ENCODE measurements around the gene CEP250.

CEP250 gene

DNA sequence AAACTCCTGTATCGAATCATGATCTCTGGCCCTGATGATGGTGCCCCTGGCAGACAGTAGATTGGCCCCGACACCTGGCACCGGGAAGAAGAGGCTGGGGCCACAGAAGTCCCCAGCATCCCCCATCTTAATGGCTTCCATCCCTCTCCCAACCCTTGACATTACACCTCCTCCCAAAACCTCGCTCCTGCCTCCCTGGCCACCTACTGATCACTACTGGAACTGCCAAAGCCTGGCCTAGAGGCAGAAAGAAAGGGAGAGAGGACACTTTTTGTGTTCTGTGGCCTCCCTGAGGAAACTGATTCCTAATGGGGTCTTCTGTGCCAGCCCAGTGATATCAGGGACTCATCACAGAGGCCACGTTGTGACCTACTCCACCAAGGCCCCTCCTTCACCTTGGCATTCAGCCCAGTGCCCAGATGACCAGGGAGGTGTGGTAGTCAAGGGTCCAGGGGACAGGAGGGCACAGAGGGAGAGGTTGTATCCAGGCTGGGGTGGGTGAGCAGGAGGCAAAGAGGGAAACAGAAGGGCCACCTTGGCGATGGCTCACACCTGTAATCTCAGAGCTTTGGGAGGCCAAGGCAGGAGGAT is 68.0 kb downstream of the CEP250 start:
- Histone ChIP-seq H3K27me3 (ENCODE audit: insufficient read depth, low read length, poor library complexity, severe bottlenecking) (no peaks in the 10 kb centered on the region), H3K36me3 (ENCODE audit: insufficient read depth, low read length) (no peaks in the 10 kb centered on the region), H2AFZ (ENCODE audit: low read length) (no peak overlapping the region), H3K9ac (ENCODE audit: low read depth, low read length, poor library complexity, severe bottlenecking) (no peak overlapping the region), H3K79me2 (ENCODE audit: insufficient read depth, low read length) (no peaks in the 10 kb centered on the region), H3F3A (ENCODE audit: low read depth) (no peaks in the 10 kb centered on the region), H4K20me1 (ENCODE audit: insufficient read depth, low read length, poor library complexity, severe bottlenecking) (no peaks in the 10 kb centered on the region), H3K4me1 (ENCODE audit: insufficient read depth, low read length, poor library complexity, severe bottlenecking) (no peaks in the 10 kb centered on the region), H3K9me2 (replicated peaks; ENCODE audit: low read depth, low read length) (no peaks in the 10 kb centered on the region), H3K4me2 (ENCODE audit: low read depth, low read length, poor library complexity, severe bottlenecking) (no peak overlapping the region), H3K9me3 (ENCODE audit: insufficient read depth, low read depth, low read length) (no peaks in the 10 kb centered on the region), H3K4me3 (ENCODE audit: low read length, poor library complexity, severe bottlenecking) (no peak overlapping the region)
- TF ChIP-seq CTCF (conservative IDR thresholded peaks at IDR 0.05; ENCODE audit: low read length) (peak; percentile 75), EZH2phosphoT487 (IDR thresholded peaks at IDR 0.05; ENCODE audit: borderline replicate concordance) (no peak)

DNA sequence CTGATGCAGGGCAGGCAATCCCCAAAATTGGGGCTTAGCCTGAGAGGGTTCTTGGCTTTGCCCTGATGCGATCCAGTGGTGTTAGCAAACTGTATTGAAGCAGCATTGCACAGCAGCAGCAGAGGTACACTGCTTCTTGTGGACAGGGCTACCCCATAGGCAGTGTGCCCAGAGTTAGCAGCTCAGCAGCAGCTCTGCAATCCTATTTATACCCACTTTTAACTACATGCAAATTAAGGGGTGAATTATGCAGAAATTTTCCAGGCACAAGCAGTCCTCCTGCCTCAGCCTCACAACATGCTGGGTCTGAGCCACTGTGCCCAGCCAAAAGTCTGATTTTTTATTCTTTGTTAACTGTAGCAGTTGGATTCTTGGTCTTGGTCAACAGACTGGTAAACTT is 70.2 kb downstream of the CEP250 start:
- Histone ChIP-seq H3K36me3 (ENCODE audit: insufficient read depth, low read length) (no peaks in the 10 kb centered on the region), H3K9ac (ENCODE audit: low read depth, low read length, poor library complexity, severe bottlenecking) (no peak overlapping the region), H2AFZ (ENCODE audit: low read length) (no peak overlapping the region), H3K4me3 (ENCODE audit: low read length, poor library complexity, severe bottlenecking) (no peak overlapping the region), H3K79me2 (ENCODE audit: insufficient read depth, low read length) (no peaks in the 10 kb centered on the region), H3K4me2 (ENCODE audit: low read depth, low read length, poor library complexity, severe bottlenecking) (no peak overlapping the region), H3K27me3 (ENCODE audit: insufficient read depth, low read length, poor library complexity, severe bottlenecking) (no peaks in the 10 kb centered on the region), H3K9me3 (ENCODE audit: insufficient read depth, low read depth, low read length) (no peaks in the 10 kb centered on the region), H3K9me2 (replicated peaks; ENCODE audit: low read depth, low read length) (no peaks in the 10 kb centered on the region), H3K4me1 (ENCODE audit: insufficient read depth, low read length, poor library complexity, severe bottlenecking) (no peaks in the 10 kb centered on the region), H3F3A (ENCODE audit: low read depth) (no peaks in the 10 kb centered on the region), H4K20me1 (ENCODE audit: insufficient read depth, low read length, poor library complexity, severe bottlenecking) (no peaks in the 10 kb centered on the region)
- TF ChIP-seq EZH2phosphoT487 (IDR thresholded peaks at IDR 0.05; ENCODE audit: borderline replicate concordance) (no peak), CTCF (conservative IDR thresholded peaks at IDR 0.05; ENCODE audit: low read length) (no peak)

- Histone ChIP-seq H4K20me1 (ENCODE audit: insufficient read depth, low read length, poor library complexity, severe bottlenecking) (no peaks in the 10 kb centered on the region), H3K9me3 (ENCODE audit: insufficient read depth, low read depth, low read length) (no peaks in the 10 kb centered on the region), H3K27me3 (ENCODE audit: insufficient read depth, low read length, poor library complexity, severe bottlenecking) (no peaks in the 10 kb centered on the region), H2AFZ (ENCODE audit: low read length) (no peak overlapping the region), H3K4me2 (ENCODE audit: low read depth, low read length, poor library complexity, severe bottlenecking) (no peak overlapping the region), H3K4me3 (ENCODE audit: low read length, poor library complexity, severe bottlenecking) (no peak overlapping the region), H3K9ac (ENCODE audit: low read depth, low read length, poor library complexity, severe bottlenecking) (no peak overlapping the region), H3K9me2 (replicated peaks; ENCODE audit: low read depth, low read length) (no peaks in the 10 kb centered on the region), H3K36me3 (ENCODE audit: insufficient read depth, low read length) (no peaks in the 10 kb centered on the region), H3F3A (ENCODE audit: low read depth) (no peaks in the 10 kb centered on the region), H3K79me2 (ENCODE audit: insufficient read depth, low read length) (no peaks in the 10 kb centered on the region), H3K4me1 (ENCODE audit: insufficient read depth, low read length, poor library complexity, severe bottlenecking) (no peaks in the 10 kb centered on the region)
- TF ChIP-seq EZH2phosphoT487 (IDR thresholded peaks at IDR 0.05; ENCODE audit: borderline replicate concordance) (no peak), CTCF (conservative IDR thresholded peaks at IDR 0.05; ENCODE audit: low read length) (no peak)
Observed at GRCh38 chr20:35527122-35527769, 71.8 kb downstream of the CEP250 start.

All from Loucy (cell line).